GM18519 (cell line): ENCODE results near the gene USP24.

Experiments
- ATAC-seq: cut with Tn5 transposase; IDR thresholded peaks from one replicate; pipeline ENCODE4 v1.9.1; 2021; ENCODE audit warnings: mild to moderate bottlenecking, moderate library complexity; ENCODE audit not compliant: unreplicated experiment, low FRiP score

USP24 gene

GRCh38 chr1:55164906-55165305 is 50.3 kb downstream of the USP24 start:
- ATAC-seq = no peak

GRCh38 chr1:55159571-55159970 is 55.6 kb downstream of the USP24 start:
- no peak for ATAC-seq

GRCh38 chr1:55156608-55157007 is 58.6 kb downstream of the USP24 start:
- no peak for ATAC-seq

GRCh38 chr1:55156093-55156492 is 59.1 kb downstream of the USP24 start:
- ATAC-seq = no peak

GRCh38 chr1:55155522-55155921 is 59.6 kb downstream of the USP24 start:
- ATAC-seq = no peak

GRCh38 chr1:55154616-55155015 is 60.5 kb downstream of the USP24 start:
- ATAC-seq = no peak

GRCh38 chr1:55153031-55153430 is 62.1 kb downstream of the USP24 start:
- ATAC-seq = no peak

- ATAC-seq = peak; percentile 80
Observed at GRCh38 chr1:55150880-55151588, 64.1 kb downstream of the USP24 start.

GRCh38 chr1:55148676-55149075 is 66.5 kb downstream of the USP24 start:
- no peak for ATAC-seq

GRCh38 chr1:55147524-55147923 is 67.6 kb downstream of the USP24 start:
- no peak for ATAC-seq

- no peak for ATAC-seq
Observed at GRCh38 chr1:55146781-55147180, 68.4 kb downstream of the USP24 start.

GRCh38 chr1:55144886-55145285 is 70.3 kb downstream of the USP24 start:
- ATAC-seq = no peak

GRCh38 chr1:55143684-55144083 is 71.5 kb downstream of the USP24 start:
- no peak for ATAC-seq

GRCh38 chr1:55141295-55141893 is 73.8 kb downstream of the USP24 start:
- no peak for ATAC-seq

GRCh38 chr1:55140546-55140983 is 74.6 kb downstream of the USP24 start:
- ATAC-seq = peak; percentile 75

- no peak for ATAC-seq
Observed at GRCh38 chr1:55140137-55140536, 75.0 kb downstream of the USP24 start.

GRCh38 chr1:55138823-55139222 is 76.3 kb downstream of the USP24 start:
- no peak for ATAC-seq

GRCh38 chr1:55134152-55134808 is 80.9 kb downstream of the USP24 start:
- no peak for ATAC-seq

GRCh38 chr1:55131801-55132200 is 83.4 kb downstream of the USP24 start:
- no peak for ATAC-seq

GRCh38 chr1:55131218-55131617 is 83.9 kb downstream of the USP24 start:
- no peak for ATAC-seq

- ATAC-seq = no peak
Observed at GRCh38 chr1:55129194-55129728, 85.9 kb downstream of the USP24 start.
